Thoracic aorta (tissue), 2 donors: ENCODE data around the gene PCDHGC4. TPM values are rescaled to one million over a fixed set of nuclear protein-coding genes. Genes with fewer than 3 reads are reported as not detected.

Experiments
- ATAC-seq: fragments of 150-250 bp; one replicate; pipeline ENCODE4 v1.8.0; 2017; ENCODE audit warnings: low read depth; ENCODE audit not compliant: insufficient number of reproducible peaks, low FRiP score
- DNase-seq: peaks from one replicate; pipeline ENCODE4 v3.0.0-alpha.2; 2020; ENCODE audit warnings: low spot score
- H3K27ac ChIP-seq, 2 donors: fragments of 200-600 bp; sonication (generic); 1 replicate in 1 of 2; 2 replicates in 1 of 2; pipeline ENCODE4 v1.5.1; 2016; ENCODE audit warnings: mild to moderate bottlenecking in 2 of 2, moderate library complexity in 2 of 2
- H3K27me3 ChIP-seq: fragments of 200-600 bp; sonication (generic); replicated peaks from 2 replicates; pipeline ENCODE4 v1.6.0; 2016; ENCODE audit warnings: mild to moderate bottlenecking; ENCODE audit not compliant: insufficient read depth
- H3K36me3 ChIP-seq: fragments of 200-600 bp; sonication (generic); one replicate; pipeline ENCODE4 v1.5.1; 2016
- H3K4me1 ChIP-seq, 2 donors: fragments of 200-600 bp; sonication (generic); 1 replicate in 1 of 2; 2 replicates in 1 of 2; pipeline versions ENCODE4 v1.5.1 to v1.6.0; 2016; ENCODE audit warnings: low read depth in 2 of 2, mild to moderate bottlenecking in 1 of 2; ENCODE audit not compliant: control insufficient read depth in 1 of 2
- H3K4me3 ChIP-seq: fragments of 200-600 bp; sonication (generic); 2 replicates; pipeline ENCODE4 v1.5.1; 2016; ENCODE audit warnings: mild to moderate bottlenecking
- H3K9me3 ChIP-seq: fragments of 200-600 bp; sonication (generic); 2 replicates; pipeline ENCODE4 v1.5.1; 2016
- total RNA-seq, 2 donors: library from RNA; depleted of rRNA; stranded (reverse); fragments of >200 nt; gene quantifications; one replicate each; pipeline versions ENCODE4 v1.1.0 to v1.2.3, GENCODE V29; 2016
- TF ChIP-seq, protein P1 (sequence below): fragments of 200-600 bp; sonication (generic); IDR thresholded peaks from one replicate; pipeline ENCODE4 v1.5.1; 2019; ENCODE audit warnings: antibody characterized with exemption

The PCDHGC4 gene
- total RNA-seq, 2 donors from 2014 or later = 6.4 to 7.9 TPM

DNA sequence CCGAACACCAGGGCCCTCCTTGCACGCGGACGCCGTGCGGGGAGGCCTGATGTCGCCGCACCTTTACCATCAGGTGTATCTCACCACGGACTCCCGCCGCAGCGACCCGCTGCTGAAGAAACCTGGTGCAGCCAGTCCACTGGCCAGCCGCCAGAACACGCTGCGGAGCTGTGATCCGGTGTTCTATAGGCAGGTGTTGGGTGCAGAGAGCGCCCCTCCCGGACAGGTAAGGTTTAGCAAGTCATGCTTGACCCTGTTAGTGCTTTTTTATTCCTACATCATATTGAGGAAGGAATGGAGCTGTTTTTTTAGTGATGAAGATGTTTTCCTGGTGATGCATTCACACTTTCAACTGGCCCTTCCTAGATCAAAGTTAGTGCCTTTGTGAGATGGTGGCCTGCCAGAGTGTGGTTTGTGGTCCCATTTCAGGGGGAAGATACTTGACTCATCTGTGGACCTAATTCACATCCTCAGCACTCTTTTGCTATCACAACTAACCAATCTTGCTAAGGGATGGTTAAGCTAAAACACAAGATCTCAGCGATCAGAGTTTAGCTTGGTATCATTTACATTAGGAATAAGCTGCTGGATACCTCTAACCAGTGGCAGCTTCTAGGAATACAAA, 6.4 kb upstream of the PCDHGC4 start:
- Histone ChIP-seq H3K4me3 (peak overlapping the region; percentile 83), H3K4me1 (peaks cover 29 to 71% of the 10 kb centered on the region in 2 donors), H3K27ac (no peak overlapping the region), H3K27me3 (no peaks in the 10 kb centered on the region), H3K36me3 (no peaks in the 10 kb centered on the region), H3K9me3 (no peaks in the 10 kb centered on the region)
- DNase-seq (no peak), ATAC-seq (no peak)
- TF ChIP-seq, protein P1, sequence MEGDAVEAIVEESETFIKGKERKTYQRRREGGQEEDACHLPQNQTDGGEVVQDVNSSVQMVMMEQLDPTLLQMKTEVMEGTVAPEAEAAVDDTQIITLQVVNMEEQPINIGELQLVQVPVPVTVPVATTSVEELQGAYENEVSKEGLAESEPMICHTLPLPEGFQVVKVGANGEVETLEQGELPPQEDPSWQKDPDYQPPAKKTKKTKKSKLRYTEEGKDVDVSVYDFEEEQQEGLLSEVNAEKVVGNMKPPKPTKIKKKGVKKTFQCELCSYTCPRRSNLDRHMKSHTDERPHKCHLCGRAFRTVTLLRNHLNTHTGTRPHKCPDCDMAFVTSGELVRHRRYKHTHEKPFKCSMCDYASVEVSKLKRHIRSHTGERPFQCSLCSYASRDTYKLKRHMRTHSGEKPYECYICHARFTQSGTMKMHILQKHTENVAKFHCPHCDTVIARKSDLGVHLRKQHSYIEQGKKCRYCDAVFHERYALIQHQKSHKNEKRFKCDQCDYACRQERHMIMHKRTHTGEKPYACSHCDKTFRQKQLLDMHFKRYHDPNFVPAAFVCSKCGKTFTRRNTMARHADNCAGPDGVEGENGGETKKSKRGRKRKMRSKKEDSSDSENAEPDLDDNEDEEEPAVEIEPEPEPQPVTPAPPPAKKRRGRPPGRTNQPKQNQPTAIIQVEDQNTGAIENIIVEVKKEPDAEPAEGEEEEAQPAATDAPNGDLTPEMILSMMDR = no peak

DNA sequence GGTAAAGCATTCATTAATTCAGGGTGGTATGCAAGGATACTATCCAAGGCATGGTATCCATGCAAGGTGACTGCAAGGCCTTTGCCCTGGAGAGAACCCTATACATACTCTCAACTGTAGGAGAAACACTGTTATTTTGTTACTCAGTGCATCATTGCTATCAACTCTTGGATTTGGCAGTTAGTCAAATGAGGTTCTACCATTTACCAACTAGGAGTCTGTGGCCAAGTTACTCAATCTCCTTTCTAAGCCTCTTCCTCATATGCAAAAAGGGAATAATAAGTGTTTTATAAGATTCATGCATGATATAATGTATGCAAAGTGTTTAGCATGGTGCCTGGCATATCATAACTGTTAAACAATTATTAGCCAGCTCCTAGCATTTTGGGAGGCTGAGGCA, 5.1 kb upstream of the PCDHGC4 start:
- H3K27me3 ChIP-seq = no peaks in the 10 kb centered on the region
- H3K4me3 ChIP-seq = peak overlapping the region; percentile 11
- peaks cover 37 to 83% of the 10 kb centered on the region in 2 donors for H3K4me1 ChIP-seq
- H3K9me3 ChIP-seq = no peaks in the 10 kb centered on the region
- TF ChIP-seq, protein P1 = no peak
- H3K36me3 ChIP-seq = no peaks in the 10 kb centered on the region
- ATAC-seq = no peak
- H3K27ac ChIP-seq = no peak overlapping the region
- no peak for DNase-seq

DNA sequence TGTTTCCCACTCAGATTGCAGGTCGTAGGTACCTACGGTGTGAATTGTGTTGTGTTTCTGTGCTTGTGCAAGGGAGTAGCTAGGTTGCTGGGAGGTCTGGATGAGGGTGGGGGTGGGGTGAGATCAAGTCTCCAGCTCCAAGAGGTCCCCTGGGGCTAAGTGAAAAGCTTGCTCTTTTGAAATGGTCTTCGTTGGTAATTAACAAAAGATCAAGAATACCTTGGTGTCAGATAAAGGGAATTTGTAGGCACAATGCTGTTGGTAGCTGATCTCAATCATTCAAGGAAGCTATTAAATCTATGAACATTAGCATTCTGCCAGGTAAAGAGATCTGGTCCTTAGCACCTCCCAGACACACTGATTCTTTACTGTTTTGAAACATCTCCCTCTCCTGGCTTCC, 928 bp upstream of the PCDHGC4 start:
- Histone ChIP-seq H3K4me1 (peaks cover 35 to 76% of the 10 kb centered on the region in 2 donors), H3K27me3 (no peaks in the 10 kb centered on the region), H3K27ac (no peak overlapping the region), H3K4me3 (peak overlapping the region; percentile 72), H3K36me3 (no peaks in the 10 kb centered on the region), H3K9me3 (no peaks in the 10 kb centered on the region)
- TF ChIP-seq, protein P1 = no peak
- no peak for ATAC-seq
- DNase-seq = no peak

DNA sequence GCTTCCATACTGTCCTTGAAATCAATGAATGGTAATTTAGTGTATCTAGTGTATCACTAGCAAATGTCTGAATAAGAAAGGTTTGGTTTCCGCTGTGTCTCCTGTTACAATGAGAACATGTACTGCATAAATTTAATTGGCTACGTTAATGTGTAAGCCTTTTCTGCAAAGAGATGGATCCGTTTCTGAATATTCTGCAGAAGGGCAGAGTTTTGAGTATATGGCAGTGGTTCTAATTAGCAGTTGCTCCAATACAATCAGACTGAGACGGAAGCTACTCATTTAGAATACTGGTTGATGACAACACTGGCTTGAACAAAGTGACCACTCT, 555 bp upstream of the PCDHGC4 start:
- TF ChIP-seq, protein P1 = no peak
- H3K36me3 ChIP-seq = no peaks in the 10 kb centered on the region
- no peaks in the 10 kb centered on the region for H3K27me3 ChIP-seq
- H3K4me1 ChIP-seq = peaks cover 36 to 78% of the 10 kb centered on the region in 2 donors
- DNase-seq (no peak), ATAC-seq (no peak)
- H3K9me3 ChIP-seq = no peaks in the 10 kb centered on the region
- no peak overlapping the region for H3K27ac ChIP-seq
- H3K4me3 ChIP-seq = peak overlapping the region; percentile 72

DNA sequence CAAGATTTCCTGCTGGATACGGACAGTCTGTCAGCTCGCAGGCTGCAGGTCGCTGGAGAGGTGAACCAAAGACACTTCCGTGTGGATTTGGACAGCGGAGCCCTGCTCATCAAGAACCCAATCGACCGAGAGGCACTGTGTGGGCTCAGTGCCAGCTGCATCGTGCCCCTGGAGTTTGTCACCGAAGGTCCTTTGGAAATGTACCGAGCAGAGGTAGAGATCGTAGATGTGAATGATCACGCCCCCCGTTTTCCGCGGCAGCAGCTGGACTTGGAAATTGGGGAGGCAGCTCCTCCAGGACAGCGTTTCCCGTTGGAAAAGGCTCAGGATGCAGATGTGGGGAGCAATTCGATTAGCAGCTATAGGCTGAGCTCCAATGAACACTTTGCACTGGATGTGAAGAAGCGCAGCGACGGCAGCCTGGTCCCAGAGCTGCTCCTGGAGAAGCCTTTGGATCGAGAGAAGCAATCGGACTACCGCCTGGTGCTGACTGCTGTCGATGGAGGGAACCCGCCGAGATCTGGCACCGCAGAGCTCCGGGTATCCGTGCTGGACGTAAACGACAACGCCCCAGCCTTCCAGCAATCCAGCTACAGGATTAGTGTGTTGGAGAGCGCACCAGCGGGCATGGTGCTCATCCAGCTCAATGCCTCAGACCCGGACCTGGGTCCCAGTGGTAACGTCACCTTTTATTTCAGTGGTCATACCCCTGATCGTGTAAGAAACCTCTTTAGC, 658 bp downstream of the PCDHGC4 start:
- peaks cover 27 to 76% of the 10 kb centered on the region in 2 donors for H3K4me1 ChIP-seq
- H3K36me3 ChIP-seq = no peaks in the 10 kb centered on the region
- ATAC-seq (no peak), DNase-seq (no peak)
- no peak overlapping the region for H3K27ac ChIP-seq
- no peaks in the 10 kb centered on the region for H3K27me3 ChIP-seq
- H3K9me3 ChIP-seq = no peaks in the 10 kb centered on the region
- TF ChIP-seq, protein P1 = no peak
- H3K4me3 ChIP-seq = peak overlapping the region; percentile 72
